Measurements from ENCODE around the gene P4HA3.

P4HA3 gene

GRCh38 chr11:74226907-74227306 lies 84.5 kb downstream of the P4HA3 start:
- TF ChIP-seq CTCF (IDR thresholded peaks at IDR 0.05; ENCODE audit: insufficient read depth, low read length, poor library complexity, severe bottlenecking) (no peak), EZH2phosphoT487 (conservative IDR thresholded peaks at IDR 0.05; ENCODE audit: low read length) (no peak)
- no peak overlapping the region for H3K4me3 ChIP-seq (ENCODE audit: insufficient read depth, low read length, poor library complexity, severe bottlenecking)
- no peaks in the 10 kb centered on the region for H3F3A ChIP-seq (ENCODE audit: insufficient read depth)
- H3K9me2 ChIP-seq (replicated peaks; ENCODE audit: insufficient read depth, low read length) = no peaks in the 10 kb centered on the region
- H3K4me2 ChIP-seq (ENCODE audit: low read depth, low read length, poor library complexity, severe bottlenecking) = no peak overlapping the region
- no peak overlapping the region for H3K27ac ChIP-seq (ENCODE audit: low read depth, low read length)
- no peaks in the 10 kb centered on the region for H3K9me3 ChIP-seq (ENCODE audit: insufficient read depth, low read length)
- H3K27me3 ChIP-seq (ENCODE audit: low read length) = no peaks in the 10 kb centered on the region
- H2AFZ ChIP-seq (ENCODE audit: low read depth, low read length, severe bottlenecking) = no peak overlapping the region
- H3K36me3 ChIP-seq (ENCODE audit: low read length) = peaks cover 10% of the 10 kb centered on the region; the same call in 1 of the 2 replicates
- H3K9ac ChIP-seq (ENCODE audit: low read length) = no peak overlapping the region
- H3K79me2 ChIP-seq (ENCODE audit: insufficient read depth, low read length) = no peaks in the 10 kb centered on the region
- H4K20me1 ChIP-seq (ENCODE audit: low read depth, low read length) = no peaks in the 10 kb centered on the region

- Histone ChIP-seq H3K9me2 (replicated peaks; ENCODE audit: insufficient read depth, low read length) (no peaks in the 10 kb centered on the region), H3K27ac (ENCODE audit: low read depth, low read length) (no peak overlapping the region), H2AFZ (ENCODE audit: low read depth, low read length, severe bottlenecking) (no peak overlapping the region), H3K9me3 (ENCODE audit: insufficient read depth, low read length) (no peaks in the 10 kb centered on the region), H3K9ac (ENCODE audit: low read length) (no peak overlapping the region), H3F3A (ENCODE audit: insufficient read depth) (no peaks in the 10 kb centered on the region), H4K20me1 (ENCODE audit: low read depth, low read length) (no peaks in the 10 kb centered on the region), H3K27me3 (ENCODE audit: low read length) (no peaks in the 10 kb centered on the region), H3K36me3 (ENCODE audit: low read length) (peaks cover 7% of the 10 kb centered on the region; the same call in 1 of the 2 replicates), H3K79me2 (ENCODE audit: insufficient read depth, low read length) (no peaks in the 10 kb centered on the region), H3K4me2 (ENCODE audit: low read depth, low read length, poor library complexity, severe bottlenecking) (no peak overlapping the region), H3K4me3 (ENCODE audit: insufficient read depth, low read length, poor library complexity, severe bottlenecking) (no peak overlapping the region)
- TF ChIP-seq CTCF (IDR thresholded peaks at IDR 0.05; ENCODE audit: insufficient read depth, low read length, poor library complexity, severe bottlenecking) (no peak), EZH2phosphoT487 (conservative IDR thresholded peaks at IDR 0.05; ENCODE audit: low read length) (no peak)
These were observed 85.9 kb downstream of the P4HA3 start for GRCh38 chr11:74225565-74225964.

- Histone ChIP-seq H3K36me3 (ENCODE audit: low read length) (peaks cover 7% of the 10 kb centered on the region; the same call in 1 of the 2 replicates), H3K9me3 (ENCODE audit: insufficient read depth, low read length) (no peaks in the 10 kb centered on the region), H3K9me2 (replicated peaks; ENCODE audit: insufficient read depth, low read length) (no peaks in the 10 kb centered on the region), H3K27me3 (ENCODE audit: low read length) (no peaks in the 10 kb centered on the region), H3K4me3 (ENCODE audit: insufficient read depth, low read length, poor library complexity, severe bottlenecking) (no peak overlapping the region), H4K20me1 (ENCODE audit: low read depth, low read length) (no peaks in the 10 kb centered on the region), H3K27ac (ENCODE audit: low read depth, low read length) (no peak overlapping the region), H3K9ac (ENCODE audit: low read length) (no peak overlapping the region), H3K79me2 (ENCODE audit: insufficient read depth, low read length) (no peaks in the 10 kb centered on the region), H2AFZ (ENCODE audit: low read depth, low read length, severe bottlenecking) (no peak overlapping the region), H3F3A (ENCODE audit: insufficient read depth) (no peaks in the 10 kb centered on the region), H3K4me2 (ENCODE audit: low read depth, low read length, poor library complexity, severe bottlenecking) (no peak overlapping the region)
- TF ChIP-seq CTCF (IDR thresholded peaks at IDR 0.05; ENCODE audit: insufficient read depth, low read length, poor library complexity, severe bottlenecking) = no peak
- TF ChIP-seq EZH2phosphoT487 (conservative IDR thresholded peaks at IDR 0.05; ENCODE audit: low read length) = no peak
These were observed 89.6 kb downstream of the P4HA3 start for GRCh38 chr11:74221816-74222215.
